ENCODE data around the gene TNNT2. TPM values are rescaled to one million over a fixed set of nuclear protein-coding genes. Genes with fewer than 3 reads are reported as not detected.

TNNT2 gene
- total RNA-seq, 2 experiments from 2014 or later, result not detected

DNA sequence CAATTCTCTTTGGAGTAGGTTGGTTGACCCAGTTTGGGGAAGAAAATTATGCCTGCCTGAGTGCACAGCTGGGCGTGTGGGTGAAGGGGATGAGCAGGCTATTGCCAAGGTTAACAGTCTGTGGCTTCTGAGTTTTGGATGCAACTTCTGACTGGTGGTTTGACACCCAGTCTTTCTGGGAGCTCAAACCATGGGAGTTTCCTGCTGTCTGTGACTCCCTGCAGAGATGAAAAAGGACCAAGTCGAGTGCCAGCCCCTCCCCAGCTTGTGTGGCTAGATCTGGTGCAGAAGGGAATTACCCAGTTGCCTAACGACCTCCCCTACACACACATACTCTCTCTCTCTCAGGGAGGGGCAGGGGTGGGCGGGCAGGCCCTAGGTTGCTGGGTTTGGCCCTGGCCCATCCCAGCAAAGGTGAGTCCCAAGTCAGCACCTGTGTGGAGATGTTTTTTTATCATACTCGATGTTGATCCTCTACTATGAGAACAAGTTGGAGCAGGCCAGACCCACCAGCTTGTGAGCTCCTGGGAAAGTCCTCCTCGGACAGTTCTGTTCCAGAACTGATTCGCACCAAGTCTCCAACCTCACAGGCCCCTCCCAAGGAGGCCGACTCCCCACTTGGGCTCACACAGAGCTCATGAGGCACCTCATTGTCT is 66.0 kb downstream of the TNNT2 start:
- ATAC-seq (ENCODE audit: low read depth) (peak; percentile 55), DNase-seq (no peak)
- POLR2A ChIA-PET, result no interaction called here
- Mint-ChIP-seq H3K27me3 (peaks cover 24% of the 10 kb centered on the region), H3K36me3 (no peaks in the 10 kb centered on the region), H3K4me1 (peaks cover 7% of the 10 kb centered on the region), H3K4me3 (no peak overlapping the region), H3K9me3 (no peaks in the 10 kb centered on the region), H3K27ac (no peak overlapping the region)

DNA sequence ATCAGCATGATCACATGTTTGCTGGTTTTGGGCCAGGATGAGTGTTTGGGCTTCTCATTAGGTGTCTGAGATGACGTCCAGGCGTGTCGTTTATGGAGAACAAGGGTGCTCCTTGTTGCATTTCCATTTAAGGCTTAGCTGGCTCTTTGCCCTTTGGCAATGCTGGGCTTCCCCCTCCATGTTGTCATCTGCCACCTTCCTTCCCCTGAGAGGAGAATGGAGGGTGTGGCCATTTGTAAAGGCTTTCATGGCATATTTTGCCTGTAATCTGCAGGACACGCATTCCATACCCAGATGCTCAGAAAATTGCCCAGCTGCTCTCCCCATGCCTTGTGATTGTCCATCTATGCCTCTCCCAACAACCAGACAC is 66.5 kb downstream of the TNNT2 start:
- no peaks in the 10 kb centered on the region for H3K9me3 Mint-ChIP-seq
- POLR2A ChIA-PET, result no interaction called here
- DNase-seq (no peak), ATAC-seq (ENCODE audit: low read depth) (no peak)
- peaks cover 26% of the 10 kb centered on the region for H3K27me3 Mint-ChIP-seq
- H3K27ac Mint-ChIP-seq, result no peak overlapping the region
- H3K36me3 Mint-ChIP-seq, result no peaks in the 10 kb centered on the region
- H3K4me3 Mint-ChIP-seq, result no peak overlapping the region
- peaks cover 7% of the 10 kb centered on the region for H3K4me1 Mint-ChIP-seq

DNA sequence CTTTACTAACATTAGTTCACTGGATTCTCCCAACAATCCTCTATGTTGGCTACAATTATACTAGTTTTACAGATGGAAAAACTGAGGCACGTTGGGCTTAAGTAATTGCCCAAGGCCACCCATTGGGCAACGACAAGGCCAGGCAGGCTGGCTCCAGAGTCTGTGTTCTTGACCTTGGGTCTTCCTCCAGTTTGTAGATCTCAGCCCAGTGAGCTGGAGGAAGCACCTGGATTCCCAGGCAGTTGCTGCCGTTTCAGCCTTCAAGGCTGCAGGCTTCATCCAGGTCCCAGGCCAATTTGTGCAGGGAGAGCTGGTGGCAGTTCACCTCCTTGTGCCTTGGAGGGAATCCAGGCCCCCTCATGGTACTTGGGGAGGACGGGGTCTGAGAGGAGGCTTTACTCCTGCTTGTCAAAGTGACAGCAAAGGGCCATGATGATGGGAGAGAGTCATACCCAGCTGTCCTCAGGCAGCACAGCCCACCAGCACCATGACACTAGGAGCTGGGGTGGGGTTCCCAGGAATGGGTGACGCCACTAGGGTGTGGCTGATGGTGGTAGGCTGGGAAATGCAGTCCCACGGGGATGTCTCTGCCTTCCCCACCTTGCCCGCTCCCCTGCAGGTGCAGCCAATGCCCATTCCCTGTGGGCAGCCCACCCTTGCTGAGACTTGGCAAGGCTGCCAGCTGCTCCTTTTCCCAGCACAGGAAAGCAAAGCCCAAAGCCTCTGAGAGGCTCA is 67.1 kb downstream of the TNNT2 start:
- Mint-ChIP-seq H3K4me1 (peaks cover 7% of the 10 kb centered on the region), H3K4me3 (no peak overlapping the region), H3K27me3 (peaks cover 28% of the 10 kb centered on the region), H3K27ac (no peak overlapping the region), H3K9me3 (no peaks in the 10 kb centered on the region), H3K36me3 (no peaks in the 10 kb centered on the region)
- POLR2A ChIA-PET, result no interaction called here
- ATAC-seq (ENCODE audit: low read depth) (no peak), DNase-seq (no peak)

DNA sequence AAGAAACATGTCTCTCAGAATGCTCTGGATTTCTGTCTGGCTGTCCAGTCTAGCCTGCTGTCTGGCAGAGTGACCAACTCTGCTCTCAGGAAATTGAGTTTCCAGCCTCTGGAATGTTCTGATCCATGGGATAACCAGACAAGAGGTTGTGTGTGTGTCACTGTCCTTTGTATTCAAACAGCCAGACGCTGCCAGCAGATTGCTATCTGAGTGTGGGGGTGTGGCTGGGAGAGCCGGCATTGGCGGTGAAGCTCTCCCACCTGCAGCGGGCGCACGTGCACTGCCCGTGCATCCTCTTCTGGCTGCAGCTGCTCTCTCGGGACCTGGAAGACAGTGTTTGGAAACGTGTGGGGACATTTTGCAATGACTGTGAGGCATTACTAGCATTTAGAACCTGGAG is 68.1 kb downstream of the TNNT2 start:
- POLR2A ChIA-PET, result no interaction called here
- Mint-ChIP-seq H3K27me3 (peaks cover 28% of the 10 kb centered on the region), H3K27ac (no peak overlapping the region), H3K4me1 (peaks cover 7% of the 10 kb centered on the region), H3K36me3 (no peaks in the 10 kb centered on the region), H3K4me3 (no peak overlapping the region), H3K9me3 (no peaks in the 10 kb centered on the region)
- ATAC-seq (ENCODE audit: low read depth), result no peak
- DNase-seq, result no peak

Other genes starting within 250 kb of the TNNT2 start
- 10 to 100 TPM; 20.8 to 26.1 TPM for gene TMEM9, start 223.2 kb downstream of the TNNT2 start, total RNA-seq
- not detected for gene IGFN1, start 186.9 kb downstream of the TNNT2 start, total RNA-seq
- gene PKP1, start 94.2 kb downstream of the TNNT2 start, total RNA-seq, result not detected
- gene LAD1, start 21.6 kb upstream of the TNNT2 start, total RNA-seq, result not detected
- gene TNNI1, start 44.0 kb upstream of the TNNT2 start, total RNA-seq, result not detected
- 10 to 100 TPM; 11.3 to 13.2 TPM for gene PHLDA3, start 91.5 kb upstream of the TNNT2 start, total RNA-seq
- gene CSRP1, start 129.4 kb upstream of the TNNT2 start, total RNA-seq, result 10 to 100 TPM; 61.2 to 66.0 TPM
- 1 to 10 TPM; 2.5 to 3.2 TPM for gene NAV1, start 161.4 kb upstream of the TNNT2 start, total RNA-seq

All from activated naive CD8-positive, alpha-beta T cell treated with anti-CD3 and anti-CD28 coated beads, Interleukin-2, amount 10 ng/mL, durations not matched to agents 7 days and 5 days (primary cell).